GM10266 (cell line): Measurements from ENCODE around the gene ACIN1.

Experiments
- DNase-seq: peaks from one replicate; pipeline ENCODE4 v3.0.0; 2012; ENCODE audit errors: extremely low spot score
- TF ChIP-seq, protein P1 (sequence below): IDR thresholded peaks from 2 replicates; pipeline ENCODE4 v1.5.1; 2012; ENCODE audit warnings: mild to moderate bottlenecking, low read depth; ENCODE audit not compliant: control insufficient read depth, insufficient read depth; ENCODE audit errors: missing control alignments

The ACIN1 gene

GRCh38 chr14:23055621-23056144 lies 39.3 kb downstream of the ACIN1 start:
- DNase-seq, result no peak
- TF ChIP-seq, protein P1, sequence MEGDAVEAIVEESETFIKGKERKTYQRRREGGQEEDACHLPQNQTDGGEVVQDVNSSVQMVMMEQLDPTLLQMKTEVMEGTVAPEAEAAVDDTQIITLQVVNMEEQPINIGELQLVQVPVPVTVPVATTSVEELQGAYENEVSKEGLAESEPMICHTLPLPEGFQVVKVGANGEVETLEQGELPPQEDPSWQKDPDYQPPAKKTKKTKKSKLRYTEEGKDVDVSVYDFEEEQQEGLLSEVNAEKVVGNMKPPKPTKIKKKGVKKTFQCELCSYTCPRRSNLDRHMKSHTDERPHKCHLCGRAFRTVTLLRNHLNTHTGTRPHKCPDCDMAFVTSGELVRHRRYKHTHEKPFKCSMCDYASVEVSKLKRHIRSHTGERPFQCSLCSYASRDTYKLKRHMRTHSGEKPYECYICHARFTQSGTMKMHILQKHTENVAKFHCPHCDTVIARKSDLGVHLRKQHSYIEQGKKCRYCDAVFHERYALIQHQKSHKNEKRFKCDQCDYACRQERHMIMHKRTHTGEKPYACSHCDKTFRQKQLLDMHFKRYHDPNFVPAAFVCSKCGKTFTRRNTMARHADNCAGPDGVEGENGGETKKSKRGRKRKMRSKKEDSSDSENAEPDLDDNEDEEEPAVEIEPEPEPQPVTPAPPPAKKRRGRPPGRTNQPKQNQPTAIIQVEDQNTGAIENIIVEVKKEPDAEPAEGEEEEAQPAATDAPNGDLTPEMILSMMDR, result no peak

- TF ChIP-seq, protein P1, result no peak
- no peak for DNase-seq
Observed at GRCh38 chr14:23055147-23055550, 39.8 kb downstream of the ACIN1 start.

GRCh38 chr14:23054000-23054811 lies 40.7 kb downstream of the ACIN1 start:
- TF ChIP-seq, protein P1, result peak; percentile 60
- DNase-seq, result peak; percentile 70

DNA sequence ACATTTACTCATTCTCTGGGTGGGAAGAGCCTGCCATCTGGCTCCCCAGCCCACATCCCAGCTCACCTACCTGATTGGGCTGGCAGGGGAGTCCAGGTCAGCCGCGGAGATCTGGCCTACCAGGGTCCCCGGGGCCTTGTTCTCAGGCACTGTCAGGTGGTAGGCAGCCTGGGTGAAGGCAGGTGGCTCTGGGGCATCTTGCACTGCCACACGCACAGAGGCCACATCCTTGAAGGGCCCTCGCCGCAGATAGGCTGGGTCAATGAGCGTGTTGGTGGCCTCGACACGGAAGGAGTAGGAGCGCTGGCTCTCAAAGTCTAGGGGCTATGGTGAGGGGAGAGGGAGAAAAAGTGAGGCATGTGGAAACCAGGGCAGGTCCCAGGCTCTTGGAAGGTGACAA lies 41.5 kb downstream of the ACIN1 start:
- TF ChIP-seq, protein P1, result no peak
- DNase-seq, result no peak

DNA sequence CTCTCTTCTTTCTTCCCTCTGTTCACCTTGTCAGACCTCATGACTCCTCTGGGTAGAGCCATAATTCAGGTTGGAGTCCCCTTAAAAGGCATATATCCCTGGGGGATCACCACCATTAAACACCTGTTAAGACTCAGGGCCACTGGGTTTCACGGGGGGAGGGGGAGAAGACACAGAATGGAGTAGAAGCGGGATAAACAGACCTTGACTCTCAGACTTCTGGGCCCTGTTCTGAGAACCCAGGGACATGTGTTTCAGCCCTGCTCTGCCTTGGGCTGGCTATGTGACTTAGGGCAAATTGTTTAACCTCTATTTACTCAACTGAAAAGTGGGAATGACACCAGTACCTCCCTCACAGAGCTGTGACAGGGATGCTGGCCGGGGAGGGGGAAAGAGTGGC lies 42.3 kb downstream of the ACIN1 start:
- TF ChIP-seq, protein P1, result no peak
- no peak for DNase-seq

- DNase-seq, result no peak
- TF ChIP-seq, protein P1, result no peak
Observed at GRCh38 chr14:23052182-23052623, 42.7 kb downstream of the ACIN1 start.

DNA sequence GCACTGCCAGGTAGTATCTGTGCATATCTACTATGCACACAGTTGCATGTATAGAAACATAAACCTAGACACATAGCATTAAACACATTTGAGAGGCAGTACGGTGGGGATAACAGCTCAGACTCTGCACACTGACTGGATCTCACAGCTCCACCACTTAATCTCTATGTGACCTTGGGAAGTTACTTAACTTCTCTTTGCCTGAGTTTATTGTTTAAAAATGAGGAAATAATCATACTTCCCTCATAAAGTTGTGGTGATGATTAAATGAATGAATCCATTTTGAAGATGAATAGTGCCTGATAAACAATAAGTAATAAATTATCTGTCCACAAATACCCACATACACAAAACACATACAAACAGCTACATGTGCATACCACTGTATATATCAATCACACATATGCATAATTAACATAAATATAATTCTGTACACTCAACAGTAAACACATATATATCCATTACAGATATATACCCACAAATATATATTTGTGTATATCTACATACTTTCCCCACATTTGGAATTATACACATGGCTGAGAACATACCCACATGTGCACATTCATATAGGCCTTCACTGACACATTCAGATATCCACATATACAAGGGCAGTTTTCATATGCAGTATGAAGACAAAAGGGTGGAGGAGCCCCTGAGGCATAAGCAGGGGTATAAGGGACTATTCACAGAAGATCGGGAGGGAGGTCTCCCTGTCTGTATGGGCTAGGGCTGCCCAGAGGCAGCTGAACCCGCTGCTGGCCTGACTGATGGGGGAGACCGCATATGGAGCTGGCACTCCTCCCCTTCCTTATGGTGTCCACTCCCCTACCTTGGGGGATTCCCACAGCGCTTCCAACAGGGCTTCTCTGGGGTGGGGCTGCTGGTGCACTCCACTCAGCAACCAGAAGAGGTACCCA lies 43.5 kb downstream of the ACIN1 start:
- TF ChIP-seq, protein P1, result no peak
- DNase-seq, result no peak
